HPDE6-E6E7 (cell line): ENCODE data around the gene TPRN.

Experiments used
- DNase-seq: peaks from one replicate; pipeline ENCODE4 v3.0.0; 2011; ENCODE audit warnings: missing footprints; ENCODE audit errors: extremely low spot score

Gene TPRN

DNA sequence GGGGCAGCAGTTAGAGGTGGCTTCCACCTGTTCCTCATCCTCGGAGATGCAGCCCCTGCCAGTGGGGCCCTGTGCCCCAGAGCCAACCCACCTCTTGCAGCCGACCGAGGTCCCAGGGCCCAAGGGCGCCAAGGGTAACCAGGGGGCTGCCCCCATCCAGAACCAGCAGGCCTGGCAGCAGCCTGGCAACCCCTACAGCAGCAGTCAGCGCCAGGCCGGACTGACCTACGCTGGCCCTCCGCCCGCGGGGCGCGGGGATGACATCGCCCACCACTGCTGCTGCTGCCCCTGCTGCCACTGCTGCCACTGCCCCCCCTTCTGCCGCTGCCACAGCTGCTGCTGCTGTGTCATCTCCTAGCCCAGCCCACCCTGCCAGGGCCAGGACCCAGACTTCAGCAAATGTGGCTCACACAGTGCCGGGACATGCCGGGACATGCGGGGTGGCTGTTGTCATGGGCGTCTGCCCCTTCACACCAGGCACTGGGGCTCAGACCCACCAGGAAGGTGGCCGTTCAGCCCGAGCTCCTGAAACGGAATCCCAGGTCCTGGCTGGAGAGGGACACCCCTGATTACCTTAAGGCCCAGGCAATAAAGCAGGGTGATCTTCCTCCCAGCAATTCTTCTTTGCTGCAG, 25.3 kb upstream of the TPRN start:
- no peak for DNase-seq

DNA sequence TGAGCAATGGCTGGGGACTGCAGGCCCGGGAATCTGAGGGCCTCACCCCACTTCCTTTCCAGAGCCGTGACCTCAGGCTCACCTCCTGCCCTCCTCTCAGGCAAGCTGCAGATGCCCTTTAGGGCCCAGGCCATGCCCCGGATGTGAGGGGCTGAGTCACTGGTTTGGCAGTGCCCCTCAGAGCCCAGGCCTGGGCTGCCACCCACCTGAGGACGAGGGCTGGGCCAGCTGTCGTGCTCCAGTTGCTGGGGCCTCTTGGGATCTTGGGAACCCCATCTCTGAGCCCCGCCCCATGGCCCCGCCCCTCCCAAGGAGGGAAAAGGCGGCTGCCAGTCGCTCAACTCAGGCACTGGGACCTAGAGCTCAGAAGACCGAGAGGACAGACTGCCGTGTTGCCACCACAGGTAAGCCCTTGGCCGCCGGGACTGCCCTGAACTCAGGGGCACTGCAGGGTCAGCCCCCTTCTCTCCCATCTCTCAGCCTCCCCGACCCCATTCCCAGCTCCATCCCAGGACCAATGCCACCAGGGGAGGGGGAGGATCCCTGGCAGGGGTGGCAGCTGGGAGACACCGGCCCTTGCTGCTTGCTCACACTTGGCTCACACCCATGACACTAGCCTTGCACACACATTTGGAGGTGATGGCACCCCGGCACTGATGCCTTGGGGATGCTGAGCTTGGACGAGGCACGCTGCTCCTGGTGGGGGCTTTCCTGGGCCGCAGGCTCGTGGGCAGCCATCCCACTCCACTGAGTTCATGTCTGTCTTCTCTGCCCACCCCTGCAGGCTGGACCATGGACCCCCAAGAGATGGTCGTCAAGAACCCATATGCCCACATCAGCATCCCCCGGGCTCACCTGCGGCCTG, 24.5 kb upstream of the TPRN start, which contains the start of gene CYSRT1:
Gene CYSRT1 (plus strand): TSS at position 345 of the 865 bp plus-strand sequence. CDS start 448 bp downstream, at position 793.
- peak; percentile 31 for DNase-seq

DNA sequence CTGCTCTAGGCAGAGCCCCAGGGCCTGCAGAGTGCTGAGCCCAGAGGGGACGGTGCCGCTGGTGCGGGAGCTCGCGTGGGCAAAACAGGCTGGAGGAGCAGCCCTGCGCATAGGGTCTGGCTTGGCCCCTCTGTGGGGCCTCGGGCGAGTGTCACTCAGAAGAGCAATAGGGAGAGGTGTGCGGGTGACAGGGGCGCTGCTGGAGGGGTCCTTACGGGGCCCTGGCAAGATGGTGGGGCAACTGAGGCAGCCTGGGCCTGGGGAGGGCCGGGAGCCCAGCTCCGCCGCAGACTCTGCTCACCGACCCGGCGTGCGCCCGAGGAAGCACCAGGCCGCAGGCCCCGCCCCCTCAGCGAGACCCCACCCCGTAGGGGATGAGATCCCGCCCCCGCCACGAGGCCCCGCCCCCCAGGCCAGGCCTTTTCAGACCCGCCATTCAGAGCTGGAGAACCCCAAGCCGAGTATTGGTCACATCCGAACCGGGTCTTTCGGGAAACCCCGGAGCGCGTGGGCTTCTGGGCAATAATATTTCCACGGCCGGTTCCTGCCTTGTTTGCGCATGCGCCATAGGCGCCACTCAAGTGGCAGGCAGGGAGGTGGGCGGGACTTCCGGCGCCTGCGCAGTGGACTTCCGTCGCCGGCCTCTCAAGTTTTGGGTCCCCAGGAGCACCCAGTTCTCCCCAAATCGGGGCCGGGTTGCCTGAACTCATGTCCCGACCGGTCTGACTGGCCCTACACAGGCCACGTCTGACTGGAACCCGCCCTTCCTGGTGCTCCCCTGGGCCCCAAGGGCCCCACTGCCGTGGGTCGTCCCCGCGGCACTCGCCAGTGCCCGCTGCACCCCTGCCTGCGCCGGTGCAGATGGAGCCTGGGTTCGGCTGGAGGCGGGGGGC, 22.8 kb upstream of the TPRN start:
- peak; percentile 86 for DNase-seq

DNA sequence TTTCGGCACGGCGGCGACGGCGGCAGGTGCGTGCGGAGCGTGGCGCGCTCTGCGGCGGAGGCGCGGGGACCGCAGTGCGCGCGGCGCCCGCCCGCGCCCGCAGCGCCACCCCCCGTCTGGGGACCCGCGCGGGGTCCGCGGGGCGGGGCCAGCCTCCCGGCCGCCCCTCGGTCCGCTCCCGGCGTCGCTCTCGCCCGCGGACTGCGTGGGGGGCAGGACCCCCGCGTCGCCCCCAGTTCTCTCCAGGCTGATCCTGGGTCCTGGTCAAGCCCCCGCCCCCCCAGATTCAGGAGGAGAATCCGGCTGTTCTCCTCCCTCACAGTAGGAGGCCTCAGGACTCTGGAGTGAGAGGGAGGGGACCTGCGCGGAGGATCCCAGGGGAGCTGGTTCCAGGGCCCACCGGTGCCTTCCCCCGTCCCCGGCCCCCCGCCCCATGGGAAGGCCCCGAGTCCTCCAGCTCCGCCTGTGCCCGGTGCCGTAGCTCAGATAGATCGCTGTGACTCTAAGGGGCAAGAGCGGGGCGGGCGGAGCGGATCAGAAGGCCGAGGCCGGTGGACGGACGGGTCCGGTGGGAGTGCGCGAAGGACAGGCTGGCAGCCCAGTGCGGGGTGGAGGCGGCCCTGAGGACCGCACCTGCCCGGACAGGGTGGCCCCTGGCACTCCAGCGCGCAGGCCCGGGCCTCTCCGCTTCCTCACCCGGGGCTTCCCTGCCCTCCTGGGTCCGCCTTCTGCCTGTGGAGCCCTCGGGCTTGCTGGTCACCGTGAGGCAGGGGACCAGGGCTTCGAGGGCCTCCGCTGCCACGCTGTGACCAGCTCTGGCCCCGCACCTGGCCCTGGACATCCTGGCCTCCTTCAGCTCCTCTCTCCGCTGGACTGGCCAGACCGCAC, 21.9 kb upstream of the TPRN start, which contains the start of gene RNF208:
Gene RNF208 (minus strand): TSS at position 51 of the 888 bp plus-strand sequence. CDS start 1,028 bp downstream, outside the sequence.
- DNase-seq, result no peak

DNA sequence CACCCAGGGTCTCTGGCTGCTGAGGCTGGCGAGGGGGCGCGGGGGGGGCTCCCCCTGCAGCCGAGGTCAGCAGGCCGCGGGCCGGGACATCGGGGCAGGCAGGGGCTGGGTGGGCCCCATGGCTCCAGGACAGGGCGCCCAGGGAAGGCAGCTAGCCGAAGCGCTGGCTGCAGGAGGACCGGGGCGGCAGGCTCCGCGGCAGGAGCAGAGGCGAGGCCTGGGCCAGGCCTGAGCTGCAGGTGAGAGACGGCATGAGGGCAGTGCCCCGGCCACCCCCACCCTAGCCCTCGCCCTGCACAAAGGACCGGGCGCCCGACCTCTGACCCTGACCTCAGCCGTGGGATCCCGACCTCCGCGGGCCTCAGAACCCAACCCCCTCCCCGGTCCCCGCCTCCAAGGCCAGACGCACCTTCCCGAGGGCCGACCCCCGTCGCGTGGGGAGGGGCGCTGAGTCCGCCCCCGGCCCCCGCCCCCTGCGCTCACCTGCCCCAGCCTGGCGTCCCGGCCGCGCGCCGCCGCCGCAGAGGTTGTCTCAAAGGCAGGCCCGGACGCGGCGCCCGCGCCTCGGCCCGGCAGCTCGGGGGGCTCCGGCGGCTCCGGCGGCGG, 21.1 kb upstream of the TPRN start:
- no peak for DNase-seq

DNA sequence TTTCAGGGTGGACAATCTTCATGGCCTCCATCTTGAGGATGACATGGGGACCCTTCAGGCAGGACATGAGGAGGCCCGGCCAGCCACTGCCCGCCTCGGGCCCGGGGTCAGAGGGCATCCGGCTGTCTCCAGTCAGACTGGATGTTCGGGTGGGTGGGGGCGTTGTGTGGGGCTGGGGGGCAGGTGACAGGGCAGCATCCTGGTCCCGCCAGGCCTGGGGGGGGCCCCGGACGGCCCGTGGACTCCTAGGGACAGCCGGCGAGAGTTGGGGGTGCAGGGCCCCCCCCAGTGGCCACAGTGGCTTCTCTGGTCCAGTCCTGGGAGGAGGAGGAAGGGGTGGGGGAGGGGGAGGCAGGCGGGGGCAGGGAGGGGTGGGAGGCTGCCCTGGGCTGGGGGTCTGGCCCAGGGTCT, 20.6 kb upstream of the TPRN start:
- DNase-seq, result no peak

DNA sequence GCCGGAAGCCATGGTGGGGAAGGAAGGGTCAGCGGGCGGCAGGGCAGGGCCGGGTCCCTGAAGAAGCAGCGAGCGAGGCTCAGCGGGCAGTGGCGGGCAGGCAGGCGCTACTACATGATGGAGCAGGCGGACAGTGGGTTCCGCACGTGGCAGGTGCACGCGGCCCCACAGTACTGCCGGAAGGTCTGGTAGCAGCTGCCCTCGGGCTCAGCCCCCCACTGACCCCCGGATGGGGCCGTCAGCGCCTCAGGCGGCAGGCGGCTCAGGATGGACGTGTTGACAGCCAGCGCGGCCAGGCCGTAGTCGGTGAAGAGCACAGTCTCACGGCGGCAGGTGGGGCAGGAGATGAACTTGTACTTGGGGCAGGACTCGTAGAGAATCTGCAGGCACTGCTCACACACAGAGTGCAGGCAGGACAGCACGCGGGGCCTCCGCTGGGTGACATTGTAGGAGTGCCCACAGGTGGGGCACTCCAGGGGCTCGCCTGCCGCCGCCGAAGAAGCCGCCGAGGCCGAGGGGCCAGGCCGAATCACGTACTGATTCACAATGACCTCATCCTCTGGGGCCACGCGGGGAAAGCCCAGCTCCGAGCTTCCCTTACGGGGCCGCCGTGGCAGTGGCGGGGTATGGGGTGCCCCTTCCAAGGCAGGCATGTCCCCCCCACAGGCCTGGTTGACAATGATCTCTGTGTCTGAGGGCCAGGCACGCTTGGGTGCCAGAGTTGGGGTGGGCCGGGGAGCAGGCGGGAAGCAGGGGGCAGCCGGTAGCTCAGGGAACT, 20.0 kb upstream of the TPRN start:
- no peak for DNase-seq

DNA sequence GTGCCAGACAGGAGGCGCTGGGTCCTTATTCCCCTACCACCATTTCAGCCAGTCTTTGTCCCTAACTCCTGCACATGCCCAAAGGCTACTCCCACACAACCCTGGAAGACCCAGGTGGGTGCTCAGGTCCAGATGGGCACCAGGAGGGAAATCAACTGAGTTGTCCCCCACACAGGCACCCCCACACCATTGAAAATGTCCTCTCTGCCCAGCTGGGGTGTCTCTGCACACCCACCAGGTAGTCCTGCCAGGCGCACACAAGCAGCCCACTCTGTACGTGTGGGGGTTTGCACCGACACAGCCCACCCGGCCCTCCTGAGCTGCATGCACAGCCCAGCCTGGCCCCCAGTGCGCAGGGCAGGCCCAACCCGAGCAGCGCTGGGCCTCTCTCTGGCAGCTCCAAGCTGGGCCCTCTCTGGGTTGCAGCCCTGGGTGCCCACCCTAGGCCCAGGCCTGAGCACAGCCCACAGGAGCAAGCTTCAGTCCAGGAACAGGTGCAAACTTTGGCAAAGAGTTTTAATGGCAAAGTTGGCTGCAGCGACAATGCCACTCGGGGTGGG, 19.3 kb upstream of the TPRN start:
- no peak for DNase-seq

DNA sequence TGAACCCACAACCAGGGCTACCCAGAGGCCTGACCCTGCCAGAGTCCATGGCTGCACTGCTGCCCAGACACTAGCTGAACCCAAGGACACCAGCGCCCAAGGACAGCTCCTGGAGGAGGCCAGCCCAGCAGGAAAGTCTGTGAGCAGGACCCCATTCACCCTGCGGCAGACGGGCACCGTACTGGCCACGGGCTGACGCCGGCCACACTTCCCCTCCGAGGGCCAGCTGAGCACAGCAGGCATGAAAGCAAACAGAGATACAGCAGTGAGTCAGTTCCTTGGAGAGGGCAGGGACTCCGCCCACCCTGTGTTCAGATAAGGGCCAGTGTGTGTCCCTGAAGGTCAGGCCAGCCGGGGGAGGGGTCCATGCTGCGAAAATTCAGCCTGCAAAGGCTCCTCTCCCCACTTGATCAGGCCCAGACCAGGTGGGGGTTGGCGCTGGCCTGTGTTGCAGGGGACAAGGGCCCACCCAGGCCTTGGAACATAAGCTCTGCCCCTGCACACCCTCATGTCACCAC, 18.3 kb upstream of the TPRN start:
- no peak for DNase-seq

DNA sequence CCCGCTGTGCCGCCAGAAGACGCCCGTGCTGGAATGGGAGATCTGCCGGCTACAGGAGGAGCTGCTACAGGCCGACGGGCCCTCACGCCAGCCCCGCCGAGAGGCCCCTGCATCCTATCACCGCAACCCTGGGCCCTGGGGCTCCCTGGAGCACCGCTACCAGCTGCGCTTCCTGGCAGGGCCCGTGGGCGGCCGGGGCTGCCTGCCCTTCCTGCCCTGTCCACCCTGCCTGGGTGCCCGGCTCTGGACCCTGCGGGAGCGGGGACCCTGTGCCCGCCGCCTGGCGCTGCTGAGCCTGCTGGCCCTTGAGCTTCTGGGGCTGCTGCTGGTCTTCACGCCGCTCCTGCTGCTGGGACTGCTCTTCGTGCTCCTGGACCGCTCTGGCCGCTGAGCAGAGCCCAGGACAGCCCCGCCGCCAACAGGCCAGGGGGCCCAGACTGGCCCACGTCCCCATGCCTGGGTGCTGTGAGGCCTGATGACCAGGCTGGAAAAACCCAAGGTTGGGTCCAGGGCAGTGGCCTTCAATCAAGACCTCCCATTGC, 17.7 kb upstream of the TPRN start:
- DNase-seq, result no peak

DNA sequence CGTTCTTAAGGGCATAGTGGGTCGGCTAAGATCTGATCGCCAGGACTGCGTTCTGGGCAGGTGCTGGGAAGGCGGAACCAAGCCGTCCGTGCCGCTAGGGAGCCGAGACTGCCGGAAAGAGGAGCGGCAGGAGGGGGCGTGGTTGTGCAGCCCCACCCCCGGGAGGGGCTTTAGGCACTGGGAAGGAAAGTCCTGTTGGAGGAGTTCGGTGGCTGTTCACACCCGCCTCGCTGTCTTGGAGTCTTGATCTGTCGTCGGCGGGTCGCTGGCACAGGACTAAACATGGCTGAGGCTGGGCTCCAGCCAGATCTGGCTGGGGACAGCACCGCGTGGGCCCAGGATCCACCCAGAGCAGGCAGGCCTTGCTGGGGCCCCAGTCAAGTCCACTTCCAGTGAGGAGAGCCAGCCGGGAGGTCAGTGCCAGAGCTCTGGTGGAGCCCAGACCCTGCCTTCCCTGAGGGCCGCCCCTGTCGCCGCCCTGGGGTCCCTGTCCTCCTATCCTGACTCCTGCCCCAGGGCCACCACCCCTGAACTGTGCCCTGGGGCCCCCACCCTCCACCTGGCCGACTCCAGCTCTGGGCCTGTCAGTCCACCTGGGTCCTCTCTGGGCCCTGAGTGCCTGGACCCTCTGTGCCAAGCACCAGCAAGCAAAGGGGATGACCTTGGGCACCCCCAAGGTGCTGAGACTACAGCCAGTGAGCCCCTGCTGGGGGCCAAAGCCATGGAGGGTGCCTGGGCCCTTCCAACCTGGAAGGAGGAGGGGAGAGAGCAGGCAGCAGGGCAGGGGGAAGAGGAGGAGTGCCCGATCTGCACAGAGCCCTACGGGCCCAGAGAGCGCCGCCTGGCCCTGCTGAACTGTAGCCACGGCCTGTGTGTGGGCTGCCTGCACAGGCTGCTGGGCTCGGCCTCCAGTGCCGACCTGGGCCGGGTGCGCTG, 17.0 kb upstream of the TPRN start:
- DNase-seq, result peak; percentile 87

DNA sequence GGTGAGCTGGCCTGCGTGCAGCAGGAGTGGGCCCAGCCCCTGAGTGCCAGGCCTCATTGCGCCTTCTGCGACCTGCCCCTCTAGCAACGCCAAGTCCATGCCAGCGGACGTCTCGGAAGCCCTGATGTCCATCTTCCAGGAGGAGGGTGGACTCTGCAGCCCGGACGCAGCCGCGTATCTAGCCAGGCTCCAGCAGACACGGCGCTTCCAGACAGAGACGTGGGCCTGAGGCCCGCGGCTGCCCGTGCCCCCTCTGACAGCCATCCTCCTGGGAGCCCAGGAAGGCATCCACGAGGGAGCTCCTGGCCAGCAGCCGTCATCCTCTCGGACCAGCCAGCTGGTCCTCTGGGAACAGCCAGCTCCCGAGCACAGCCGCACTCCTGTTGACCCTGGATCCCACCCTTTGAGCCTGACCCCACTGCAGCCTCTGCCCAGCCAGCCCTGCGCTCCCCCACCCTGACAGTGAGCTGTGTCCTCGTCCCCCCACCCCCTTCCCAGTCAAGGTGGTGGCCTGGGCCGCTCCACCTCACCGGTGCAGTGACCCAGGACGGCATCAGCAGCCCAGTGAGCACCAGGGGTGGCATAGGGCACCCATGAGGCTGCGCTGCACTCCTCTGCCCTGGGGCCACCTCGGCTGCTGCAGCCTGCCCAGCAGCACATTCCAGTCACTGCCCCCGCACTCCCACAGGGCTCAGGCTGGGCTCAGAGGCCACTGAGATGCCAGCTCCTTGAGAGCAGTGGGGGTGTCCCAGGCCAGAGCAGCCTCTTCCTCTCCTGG, 15.8 kb upstream of the TPRN start:
- DNase-seq, result no peak

DNA sequence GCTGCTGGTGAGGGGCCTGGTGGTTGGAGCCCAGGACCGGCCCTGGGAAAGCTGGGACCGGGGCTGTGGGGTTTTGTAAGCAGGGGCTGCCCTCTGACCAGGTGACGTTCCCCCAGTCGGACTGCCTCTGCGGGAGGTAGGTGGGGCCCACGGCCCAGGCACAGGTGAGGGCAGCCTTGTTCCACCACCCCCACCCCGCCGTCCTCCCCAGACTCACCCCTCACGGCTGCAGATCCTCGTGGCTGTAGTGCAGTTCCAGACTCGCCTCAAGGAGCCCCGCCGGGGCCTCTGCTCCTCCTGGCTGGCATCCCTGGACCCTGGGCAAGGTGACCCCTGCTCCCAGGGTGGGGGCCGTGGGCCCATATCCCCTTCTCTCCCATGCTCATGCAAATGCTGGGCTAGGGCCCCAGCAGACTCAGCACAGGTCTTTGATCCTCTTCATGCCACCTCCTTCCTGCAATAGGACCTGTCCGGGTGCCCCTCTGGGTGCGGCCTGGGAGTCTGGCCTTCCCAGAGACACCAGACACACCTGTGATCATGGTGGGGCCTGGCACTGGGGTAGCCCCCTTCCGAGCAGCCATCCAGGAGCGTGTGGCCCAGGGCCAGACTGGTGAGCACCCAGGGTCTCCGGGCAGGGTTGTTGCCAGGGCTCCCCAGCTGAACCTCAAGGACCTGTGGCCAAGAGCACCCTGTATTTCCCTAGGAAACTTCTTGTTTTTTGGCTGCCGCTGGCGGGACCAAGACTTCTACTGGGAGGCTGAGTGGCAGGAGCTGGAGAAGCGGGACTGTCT, 14.8 kb upstream of the TPRN start:
- no peak for DNase-seq

DNA sequence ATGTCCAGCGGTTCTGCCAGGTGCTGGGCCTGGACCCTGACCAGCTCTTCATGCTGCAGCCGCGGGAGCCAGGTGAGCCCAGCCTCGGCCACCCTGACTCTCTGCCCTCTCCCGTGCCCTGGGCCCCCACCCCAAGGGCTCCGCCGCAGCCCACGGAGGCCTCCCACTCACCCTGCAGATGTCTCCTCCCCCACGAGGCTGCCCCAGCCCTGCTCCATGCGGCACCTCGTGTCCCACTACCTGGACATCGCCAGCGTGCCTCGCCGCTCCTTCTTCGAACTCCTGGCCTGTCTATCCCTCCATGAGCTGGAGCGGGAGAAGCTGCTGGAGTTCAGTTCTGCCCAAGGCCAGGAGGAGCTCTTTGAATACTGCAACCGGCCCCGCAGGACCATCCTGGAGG, 14.1 kb upstream of the TPRN start:
- DNase-seq, result no peak

DNA sequence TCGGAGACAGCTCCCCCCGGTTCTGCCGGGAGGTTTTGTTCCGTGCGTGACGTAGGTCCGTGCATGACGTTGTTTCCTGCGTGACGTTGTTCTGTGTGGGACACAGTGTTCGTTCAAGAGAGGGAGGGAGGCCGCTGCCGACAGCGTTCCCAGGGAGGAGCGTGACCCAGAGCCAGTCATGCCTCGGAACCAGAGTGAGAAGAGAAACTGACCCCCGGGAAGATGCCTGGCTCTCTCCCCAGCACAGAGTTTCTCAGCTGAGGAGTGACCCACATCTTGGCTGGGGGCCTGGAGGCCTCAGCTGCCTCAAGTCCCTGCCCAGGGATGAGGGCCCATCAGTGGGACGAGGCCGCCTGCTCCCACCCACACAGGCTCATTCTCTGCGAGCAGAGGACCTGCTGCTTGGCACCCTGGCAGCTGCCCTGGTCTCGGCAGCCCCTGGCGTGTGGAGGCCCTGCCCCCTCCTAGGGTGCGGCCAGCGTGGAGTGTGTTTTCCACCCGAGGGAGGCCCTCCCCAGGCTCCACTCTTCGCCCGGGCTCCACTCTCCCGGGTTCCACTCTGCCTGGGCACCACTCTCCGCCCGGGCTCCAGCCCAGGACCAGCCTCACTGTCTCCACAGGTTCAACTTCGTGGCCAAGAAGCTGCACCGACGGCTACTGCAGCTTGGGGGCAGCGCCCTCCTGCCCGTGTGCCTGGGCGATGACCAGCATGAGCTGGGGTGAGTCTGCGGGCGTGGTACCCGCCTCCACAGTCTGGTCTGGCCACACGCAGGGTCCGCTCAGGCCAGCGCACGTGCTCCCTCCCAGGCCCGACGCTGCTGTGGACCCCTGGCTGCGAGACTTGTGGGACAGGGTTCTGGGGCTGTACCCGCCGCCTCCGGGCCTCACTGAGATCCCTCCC, 12.9 kb upstream of the TPRN start:
- DNase-seq, result no peak
